GM12872 (cell line): ENCODE results near the gene MPZ.
A peak's percentile ranks its signal among the peaks of the same experiment; 100 is the strongest.

Experiments used
- TF ChIP-seq, protein P1 (sequence below): IDR thresholded peaks from 3 replicates; pipeline ENCODE4 v1.5.1; 2011; ENCODE audit warnings: low read depth, mild to moderate bottlenecking, low read length, moderate library complexity; ENCODE audit not compliant: insufficient read depth

Gene MPZ

DNA sequence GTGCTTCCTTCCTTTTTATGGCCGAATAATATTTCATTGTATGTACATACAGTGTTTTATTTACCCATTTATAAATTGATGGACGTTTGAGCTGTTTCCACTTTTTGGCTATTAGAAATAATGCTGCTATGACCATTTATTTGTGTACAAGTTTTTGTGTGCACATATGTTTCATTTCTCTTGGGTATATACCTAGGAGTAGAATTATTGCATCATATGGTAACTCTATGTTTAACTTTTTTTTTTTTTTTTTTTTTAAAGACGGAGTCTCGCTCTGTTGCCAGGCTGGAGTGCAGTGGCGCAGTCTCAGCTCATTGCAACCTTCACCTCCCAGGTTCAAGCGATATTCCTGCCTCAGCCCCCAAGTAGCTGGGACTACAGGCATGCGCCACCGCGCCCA is 23.4 kb upstream of the MPZ start:
- TF ChIP-seq, protein P1, sequence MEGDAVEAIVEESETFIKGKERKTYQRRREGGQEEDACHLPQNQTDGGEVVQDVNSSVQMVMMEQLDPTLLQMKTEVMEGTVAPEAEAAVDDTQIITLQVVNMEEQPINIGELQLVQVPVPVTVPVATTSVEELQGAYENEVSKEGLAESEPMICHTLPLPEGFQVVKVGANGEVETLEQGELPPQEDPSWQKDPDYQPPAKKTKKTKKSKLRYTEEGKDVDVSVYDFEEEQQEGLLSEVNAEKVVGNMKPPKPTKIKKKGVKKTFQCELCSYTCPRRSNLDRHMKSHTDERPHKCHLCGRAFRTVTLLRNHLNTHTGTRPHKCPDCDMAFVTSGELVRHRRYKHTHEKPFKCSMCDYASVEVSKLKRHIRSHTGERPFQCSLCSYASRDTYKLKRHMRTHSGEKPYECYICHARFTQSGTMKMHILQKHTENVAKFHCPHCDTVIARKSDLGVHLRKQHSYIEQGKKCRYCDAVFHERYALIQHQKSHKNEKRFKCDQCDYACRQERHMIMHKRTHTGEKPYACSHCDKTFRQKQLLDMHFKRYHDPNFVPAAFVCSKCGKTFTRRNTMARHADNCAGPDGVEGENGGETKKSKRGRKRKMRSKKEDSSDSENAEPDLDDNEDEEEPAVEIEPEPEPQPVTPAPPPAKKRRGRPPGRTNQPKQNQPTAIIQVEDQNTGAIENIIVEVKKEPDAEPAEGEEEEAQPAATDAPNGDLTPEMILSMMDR = no peak

DNA sequence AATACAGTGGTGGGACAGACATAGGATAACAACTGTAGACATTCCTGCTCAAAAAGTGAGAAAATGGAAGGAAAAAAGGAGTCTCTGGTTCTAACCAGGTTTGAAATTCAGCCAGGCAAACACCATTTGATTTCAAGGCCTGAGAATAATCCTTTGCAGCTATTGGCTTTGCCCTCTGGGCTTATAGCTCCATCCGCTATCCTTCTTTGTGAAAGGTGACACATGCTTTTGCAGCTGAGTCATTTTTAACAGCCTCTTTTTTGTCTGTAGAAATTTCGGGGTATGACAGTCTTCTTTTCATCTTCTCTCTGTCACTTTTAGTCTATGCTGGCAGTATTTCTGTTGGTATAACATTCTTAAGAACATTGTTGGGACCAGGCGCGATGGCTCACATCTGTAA is 20.6 kb upstream of the MPZ start:
- TF ChIP-seq, protein P1 = no peak

DNA sequence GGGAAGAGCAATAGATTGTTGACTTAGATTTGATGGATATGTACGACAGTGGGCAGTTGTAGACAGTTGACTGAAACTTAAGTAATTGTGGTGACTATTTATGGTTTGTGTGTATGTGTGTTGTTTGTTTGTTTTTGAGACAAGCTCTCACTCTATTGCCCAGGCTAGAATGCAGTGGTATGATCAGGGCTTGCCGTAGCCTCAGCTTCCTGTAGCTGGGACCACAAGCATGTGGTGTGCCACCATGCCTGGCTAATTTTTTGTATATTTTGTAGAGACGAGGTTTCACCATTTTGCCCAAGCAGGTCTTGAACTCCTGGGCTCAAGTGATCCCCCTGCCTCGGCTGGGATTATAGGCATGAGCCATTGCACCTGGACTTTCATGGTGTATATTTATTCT is 14.3 kb upstream of the MPZ start:
- TF ChIP-seq, protein P1 = no peak

DNA sequence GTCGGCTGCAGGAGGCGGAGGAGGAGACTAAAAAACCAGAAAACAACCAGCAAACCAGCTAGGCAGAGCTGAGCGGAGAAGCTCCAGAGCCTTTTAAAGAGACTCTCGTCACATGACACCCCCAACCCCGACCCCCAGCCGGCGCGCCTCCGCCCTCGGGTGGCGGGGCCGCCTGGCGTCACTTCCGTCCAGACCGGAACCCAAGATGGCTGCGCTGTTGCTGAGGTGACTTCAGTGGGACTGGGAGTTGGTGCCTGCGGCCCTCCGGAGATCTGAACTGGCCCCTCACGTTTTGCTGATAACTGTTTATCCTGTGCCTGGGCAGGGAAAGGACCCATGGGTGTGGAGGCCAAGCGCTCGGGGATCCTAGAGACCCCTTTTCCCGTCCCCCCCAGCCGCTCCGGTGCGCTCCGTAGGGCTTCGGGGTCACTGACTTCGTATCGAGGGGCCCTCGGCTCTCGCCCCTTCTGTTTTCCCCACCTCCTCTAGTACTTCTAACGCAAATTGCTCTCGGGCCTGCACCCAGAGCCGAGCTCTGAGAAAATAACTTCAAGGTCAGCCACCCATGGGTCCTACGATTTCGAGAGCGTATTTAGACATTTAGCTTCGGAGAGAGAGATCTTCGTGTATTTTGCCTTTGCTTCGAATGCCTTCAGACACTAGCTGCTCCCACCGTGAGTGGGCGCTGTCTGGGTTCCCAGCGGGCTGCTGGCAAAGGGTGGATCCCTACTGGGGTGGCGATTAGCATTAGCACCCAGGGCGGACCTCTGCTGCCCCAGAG is 4.6 kb upstream of the MPZ start, which contains the start of gene SDHC:
SDHC (plus strand) TSS at position 181 of the 781 bp plus-strand sequence; CDS start at position 206, 25 bp downstream.
- TF ChIP-seq, protein P1 = peak; percentile 51

DNA sequence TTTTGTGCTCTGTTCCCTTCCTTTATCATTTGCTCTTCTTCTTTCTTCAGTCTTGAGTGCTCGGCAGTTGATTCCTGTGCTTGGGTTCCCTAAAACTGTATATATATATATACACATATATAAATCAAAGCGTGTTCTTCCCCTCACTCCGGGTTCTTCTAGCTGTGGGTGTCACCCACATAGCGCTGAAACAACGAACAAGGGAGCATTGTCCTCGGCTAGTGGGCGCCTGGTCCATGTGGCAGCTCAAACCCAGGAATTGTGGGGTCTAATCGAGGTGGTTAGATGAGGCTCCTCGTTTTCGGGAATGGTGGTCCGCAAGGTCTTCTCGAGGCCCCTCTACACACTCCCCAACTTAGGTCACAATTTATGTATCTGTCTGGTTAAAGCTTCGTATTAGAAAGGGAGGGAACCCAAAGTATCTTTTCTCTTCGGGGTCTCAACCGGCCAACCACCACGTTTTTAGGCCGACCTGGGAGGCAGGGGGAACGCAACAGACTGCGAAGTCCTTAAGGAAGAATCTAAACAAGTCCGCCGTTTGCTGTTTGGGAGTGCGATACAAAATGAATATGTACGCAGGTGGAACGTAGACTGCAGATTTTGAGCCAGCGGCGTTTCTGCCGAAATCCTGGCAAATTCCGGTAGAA is 3.9 kb upstream of the MPZ start:
- TF ChIP-seq, protein P1 = no peak

DNA sequence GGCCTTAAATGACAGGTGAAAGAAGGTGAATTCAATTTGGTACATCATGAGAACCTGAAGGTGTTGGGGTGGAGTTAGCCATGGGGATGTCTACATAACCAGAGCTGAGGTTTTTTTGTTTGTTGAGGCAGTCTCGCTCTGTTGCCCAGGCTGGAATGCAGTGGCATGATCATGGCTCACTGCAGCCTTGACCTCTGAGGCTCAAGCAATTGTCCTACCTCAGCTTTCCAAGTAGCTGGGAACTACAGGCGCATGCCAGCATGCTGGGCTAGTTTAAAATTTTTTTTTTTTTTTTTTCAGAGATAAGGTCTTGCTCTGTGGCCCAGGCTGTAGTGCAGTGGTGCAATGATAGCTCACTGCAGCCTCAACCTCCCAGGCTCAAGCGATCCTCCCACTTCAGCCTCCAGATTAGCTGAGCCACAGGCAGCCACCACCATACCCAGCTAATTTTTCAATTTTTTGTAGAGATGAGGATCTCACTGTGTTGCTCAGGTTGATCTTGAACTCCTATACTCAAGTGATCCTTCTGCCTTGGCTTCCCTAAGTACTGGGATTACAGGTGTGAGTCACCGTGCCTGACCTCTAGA is 1.9 kb upstream of the MPZ start:
- TF ChIP-seq, protein P1 = no peak

DNA sequence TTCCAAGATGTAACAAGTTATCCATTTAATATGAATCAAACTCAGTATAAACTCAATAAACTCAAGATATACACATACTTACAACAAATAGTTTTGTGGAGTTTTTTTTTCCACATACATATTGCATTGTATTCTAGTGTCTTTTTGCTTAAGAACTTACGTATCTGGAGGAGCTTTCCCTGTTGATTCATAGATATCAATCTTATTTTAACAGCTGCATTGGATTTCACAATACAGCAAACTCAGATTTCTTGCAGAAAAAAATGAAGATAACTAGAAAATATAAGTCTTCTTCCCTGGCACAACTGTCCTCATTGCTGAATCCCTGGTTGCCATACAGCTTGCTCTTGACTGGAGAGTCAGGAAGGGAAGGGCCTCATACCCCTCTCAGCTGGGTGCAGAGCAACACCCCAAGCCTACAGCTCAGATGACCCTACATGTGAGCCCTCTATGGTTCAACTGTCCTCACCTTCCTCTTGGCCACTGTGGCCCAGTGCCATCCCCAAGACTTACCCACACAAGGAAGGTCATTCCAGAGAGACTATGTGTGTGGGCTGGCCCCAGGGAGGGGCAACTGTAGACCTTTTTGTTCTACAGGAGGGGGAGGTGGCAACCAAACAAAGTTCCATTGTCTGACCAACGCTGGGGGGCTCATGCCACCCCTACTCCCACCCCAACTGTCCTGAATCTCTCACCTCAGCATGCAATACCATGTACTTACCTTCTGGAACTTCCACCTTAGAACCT is 1.7 kb downstream of the MPZ start:
- TF ChIP-seq, protein P1 = no peak
